Endothelial cell of hepatic sinusoid (primary cell): ENCODE measurements around the gene BST1.

ENCODE experiments used
- in situ Hi-C: cut with HindIII; loops from 2 replicates; pipeline ENCODE4 v1.10.0; 2017; ENCODE audit warnings: low sequenced_read_pairs

The BST1 gene

DNA sequence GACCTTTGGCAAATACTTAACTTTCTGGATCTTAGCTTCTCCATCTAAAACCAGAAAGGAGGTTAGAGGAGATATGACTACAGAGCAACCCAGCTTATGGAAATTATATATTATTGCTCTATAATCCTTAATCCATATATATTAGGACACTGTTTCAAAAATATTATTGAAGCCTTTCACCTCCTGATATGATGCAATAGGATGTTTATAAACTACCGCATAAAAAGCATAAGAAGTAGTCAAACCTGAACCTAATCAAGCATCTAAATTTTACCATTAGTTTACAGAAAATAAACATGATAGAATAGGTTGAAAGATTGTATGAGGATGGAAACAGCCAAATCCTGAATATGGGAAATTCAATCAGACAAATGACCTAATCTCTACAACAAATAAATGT lies 26.8 kb upstream of the BST1 start:
- in situ Hi-C loops, result no loop called here

DNA sequence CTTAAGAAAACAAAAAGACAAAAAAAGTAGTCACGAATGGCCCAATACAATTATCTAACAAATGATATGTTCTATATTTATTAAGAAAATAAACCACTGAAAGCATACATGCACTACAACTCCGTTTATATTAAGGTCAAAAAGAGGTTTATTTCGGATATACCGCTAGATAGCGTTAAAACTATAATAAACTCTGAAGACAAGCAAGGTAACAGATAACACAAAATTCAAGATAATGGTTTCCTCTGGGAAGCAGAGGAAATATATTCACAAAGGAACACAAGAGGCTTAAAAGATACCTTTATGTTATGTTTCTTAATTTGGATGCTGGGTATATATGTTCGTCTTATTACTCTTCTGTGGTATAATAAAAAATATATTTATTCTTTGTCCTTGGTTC lies 26.0 kb upstream of the BST1 start:
- in situ Hi-C loops, result no loop called here

DNA sequence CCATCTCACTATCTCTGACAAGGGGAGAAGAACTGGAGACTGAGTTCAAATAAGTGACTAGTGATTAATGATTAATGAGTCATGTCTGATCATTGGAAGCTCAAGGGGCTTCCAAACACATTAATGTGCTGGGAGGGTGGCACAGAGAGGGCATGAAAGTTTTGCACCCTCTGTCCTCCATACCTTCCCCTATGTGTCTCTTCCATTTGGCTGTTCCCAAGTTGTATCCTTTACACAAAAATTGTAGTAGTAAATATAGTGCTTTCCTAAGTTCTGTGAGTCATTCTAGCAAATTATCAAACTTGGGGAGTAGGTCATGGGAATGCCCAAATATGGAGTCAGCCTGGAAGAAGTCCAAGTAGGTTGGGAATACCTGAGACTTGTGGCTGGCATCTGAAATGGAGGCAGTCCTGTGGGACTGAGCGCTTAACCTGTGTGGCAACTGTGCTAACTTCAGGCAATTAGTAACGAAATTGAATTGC lies 25.3 kb upstream of the BST1 start:
- in situ Hi-C loops, result no loop called here

DNA sequence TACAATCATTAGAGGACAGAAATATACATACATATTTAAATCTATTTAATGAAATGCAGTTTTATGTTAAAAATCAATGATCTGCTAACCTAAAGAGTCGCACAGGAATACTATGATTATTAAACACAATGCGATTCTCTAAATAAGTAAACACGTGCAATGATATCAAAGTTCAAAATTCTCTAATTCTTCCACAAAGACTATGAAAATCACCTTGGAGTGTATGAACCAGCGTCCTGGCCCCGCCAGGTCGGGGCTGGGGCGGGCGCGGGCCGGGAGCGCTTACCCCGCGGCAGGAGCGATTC lies 21.8 kb upstream of the BST1 start:
- in situ Hi-C loops, result loop anchor here (5.0 kb wide), 1 partner anchor 49 kb away; no protein-coding TSS in a partner anchor

DNA sequence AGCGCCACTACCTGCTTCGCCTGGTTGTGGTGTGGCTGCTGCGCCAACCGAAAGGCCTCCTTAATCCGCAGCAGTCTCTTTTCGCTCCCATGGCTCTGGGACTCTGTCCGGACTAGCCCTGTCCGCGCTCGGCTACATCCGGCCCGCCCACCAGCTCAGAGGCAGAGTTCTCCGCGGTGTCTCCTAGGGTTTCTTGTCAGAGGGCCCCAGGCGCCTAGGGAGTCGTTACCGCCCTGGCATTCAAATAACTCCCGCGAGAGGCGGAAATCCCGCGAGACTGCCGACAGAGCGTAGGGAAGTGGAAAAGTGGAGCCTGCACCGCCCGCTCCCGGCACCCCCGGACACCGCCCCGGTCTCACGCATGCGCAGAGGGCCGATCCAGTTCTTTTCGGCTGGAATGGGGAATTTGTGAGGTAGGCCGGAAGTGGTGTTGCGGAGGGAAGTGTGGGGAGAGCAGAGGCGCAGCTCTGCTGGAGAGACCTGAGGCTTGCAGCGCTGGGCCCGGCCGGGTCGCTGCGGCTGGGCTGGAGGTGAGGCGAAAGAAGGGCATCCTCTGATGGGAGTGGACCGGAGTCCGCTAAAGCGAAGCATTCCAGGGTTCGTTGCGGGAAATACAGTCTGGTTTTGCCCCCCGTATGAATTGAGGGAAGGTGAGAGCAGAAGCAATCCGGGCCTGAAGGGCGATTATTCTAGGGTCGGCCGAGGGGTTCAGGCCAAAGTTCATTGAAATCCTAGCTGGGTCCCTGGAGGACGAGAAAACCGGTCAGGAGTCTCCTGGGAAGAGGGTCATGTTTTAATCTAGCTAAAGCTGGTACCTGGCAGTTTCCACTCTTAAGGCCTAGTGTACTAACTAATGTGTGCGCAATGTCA lies 21.3 kb upstream of the BST1 start, which contains the start of gene FAM200B:
TSS of gene FAM200B (plus strand) at position 456 of the 870 bp plus-strand sequence. CDS start 5,151 bp downstream, outside the sequence.
- in situ Hi-C loops, result loop anchor here (5.0 kb wide), 1 partner anchor 49 kb away; no protein-coding TSS in a partner anchor

DNA sequence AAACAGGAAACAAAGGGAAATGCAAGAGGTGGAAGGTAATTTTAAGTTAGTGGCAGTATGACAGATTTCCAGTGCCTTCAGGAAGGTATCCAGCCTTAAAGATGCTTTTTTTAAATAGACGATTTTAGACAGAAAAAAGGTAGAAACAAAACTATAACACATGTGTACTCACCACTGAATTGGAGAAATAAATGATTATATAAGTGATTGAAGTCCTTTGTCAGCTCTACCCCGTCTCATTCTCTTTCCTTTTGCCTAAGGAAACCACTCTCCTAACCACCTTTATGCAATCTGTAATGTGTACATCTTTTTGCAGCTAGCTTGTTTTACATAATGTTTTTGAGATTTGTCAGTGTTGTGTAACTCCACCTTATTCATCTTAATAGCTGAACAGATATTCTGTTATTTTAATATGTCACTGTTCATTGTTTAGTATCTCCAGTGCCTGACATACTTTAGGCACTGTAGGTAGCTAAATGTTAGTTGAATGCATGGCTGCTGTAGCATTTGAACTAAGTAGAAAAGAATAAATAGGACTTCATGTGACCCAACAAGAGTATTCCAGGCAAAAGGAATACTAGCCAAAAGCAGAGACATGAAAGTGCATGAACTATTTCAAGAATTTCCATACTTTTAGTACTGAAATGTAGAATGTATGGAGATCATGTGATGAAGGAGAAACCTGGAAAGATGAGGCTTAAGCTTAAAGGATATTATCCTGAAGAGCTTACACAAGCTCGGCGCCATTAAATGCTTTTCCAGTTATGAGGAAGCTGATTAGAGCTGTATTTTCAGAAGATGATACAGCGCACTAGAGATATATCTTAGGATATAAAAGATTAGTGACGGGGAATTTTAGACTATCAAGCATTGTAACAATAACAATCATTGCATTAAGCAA lies 20.4 kb upstream of the BST1 start:
- in situ Hi-C loops, result loop anchor here (5.0 kb wide), 1 partner anchor 50 kb away; no protein-coding TSS in a partner anchor

DNA sequence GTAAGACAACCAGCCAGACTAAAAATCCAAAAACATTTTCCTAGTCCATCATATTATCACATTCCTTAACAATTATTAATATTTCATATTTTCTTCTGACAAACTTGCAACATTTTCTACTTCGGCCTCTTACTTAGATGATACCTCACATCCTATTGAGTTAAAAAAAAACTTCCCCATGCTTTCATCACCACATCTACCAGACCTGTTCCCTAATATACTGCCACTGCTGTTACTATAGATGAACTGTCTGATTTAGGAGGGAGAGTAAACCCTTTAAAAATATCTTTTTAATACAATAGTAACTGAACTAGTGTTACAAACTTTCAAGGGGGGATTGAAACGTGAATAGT lies 19.7 kb upstream of the BST1 start:
- in situ Hi-C loops, result loop anchor here (5.0 kb wide), 1 partner anchor 51 kb away; no protein-coding TSS in a partner anchor

DNA sequence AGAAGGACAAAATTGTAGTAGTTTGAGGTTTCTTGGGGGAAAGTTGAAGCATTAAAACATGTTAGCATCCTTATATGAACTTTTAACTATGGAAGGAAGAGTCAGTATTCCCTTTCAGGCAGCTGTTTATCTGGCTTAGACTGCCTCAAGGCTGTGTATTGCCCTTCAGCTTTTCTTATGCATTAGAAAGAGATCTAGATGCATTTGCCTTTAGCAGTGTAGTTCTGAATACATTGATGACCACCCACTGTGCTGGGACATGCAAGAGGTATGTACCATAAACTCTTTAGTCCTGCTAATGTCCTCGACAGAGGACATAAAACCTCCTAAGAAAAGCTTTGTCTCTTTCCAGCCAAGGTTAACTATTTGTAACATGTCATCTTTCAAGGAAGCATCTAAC lies 18.4 kb upstream of the BST1 start:
- in situ Hi-C loops, result loop anchor here (5.0 kb wide), 1 partner anchor 52 kb away; no protein-coding TSS in a partner anchor

DNA sequence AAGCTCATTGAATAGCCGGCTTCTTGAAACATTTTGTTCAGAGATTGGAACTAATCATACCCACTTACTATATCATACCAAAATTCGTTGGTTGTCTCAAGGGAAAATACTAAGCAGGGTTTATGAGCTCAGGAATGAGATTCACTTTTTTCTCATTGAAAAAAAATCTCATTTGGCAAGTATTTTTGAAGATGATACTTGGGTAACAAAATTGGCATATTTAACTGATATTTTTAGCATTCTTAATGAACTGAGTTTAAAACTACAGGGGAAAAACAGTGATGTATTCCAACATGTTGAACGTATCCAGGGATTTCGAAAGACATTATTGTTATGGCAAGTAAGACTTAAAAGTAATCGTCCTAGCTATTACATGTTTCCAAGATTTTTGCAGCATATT lies 14.8 kb upstream of the BST1 start:
- in situ Hi-C loops, result no loop called here

DNA sequence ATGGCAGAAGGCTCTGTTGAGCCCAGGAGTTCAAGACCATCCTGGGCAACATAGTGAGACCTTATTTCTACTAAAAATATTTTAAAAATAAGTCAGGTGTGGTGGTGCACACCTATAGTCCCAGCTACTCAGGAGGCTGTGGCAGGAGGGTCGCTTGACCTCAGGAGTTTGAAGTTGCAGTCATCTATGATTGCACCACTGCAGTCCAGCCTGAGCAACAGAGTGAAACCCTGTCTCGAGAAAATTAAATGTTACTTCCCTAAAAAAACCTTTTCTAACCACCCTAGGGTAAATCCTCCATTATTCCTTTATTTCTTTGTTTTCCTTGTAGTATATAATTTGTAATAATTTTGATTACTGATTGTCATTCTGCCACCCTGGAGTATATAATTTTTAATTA lies 13.3 kb upstream of the BST1 start:
- in situ Hi-C loops, result no loop called here

DNA sequence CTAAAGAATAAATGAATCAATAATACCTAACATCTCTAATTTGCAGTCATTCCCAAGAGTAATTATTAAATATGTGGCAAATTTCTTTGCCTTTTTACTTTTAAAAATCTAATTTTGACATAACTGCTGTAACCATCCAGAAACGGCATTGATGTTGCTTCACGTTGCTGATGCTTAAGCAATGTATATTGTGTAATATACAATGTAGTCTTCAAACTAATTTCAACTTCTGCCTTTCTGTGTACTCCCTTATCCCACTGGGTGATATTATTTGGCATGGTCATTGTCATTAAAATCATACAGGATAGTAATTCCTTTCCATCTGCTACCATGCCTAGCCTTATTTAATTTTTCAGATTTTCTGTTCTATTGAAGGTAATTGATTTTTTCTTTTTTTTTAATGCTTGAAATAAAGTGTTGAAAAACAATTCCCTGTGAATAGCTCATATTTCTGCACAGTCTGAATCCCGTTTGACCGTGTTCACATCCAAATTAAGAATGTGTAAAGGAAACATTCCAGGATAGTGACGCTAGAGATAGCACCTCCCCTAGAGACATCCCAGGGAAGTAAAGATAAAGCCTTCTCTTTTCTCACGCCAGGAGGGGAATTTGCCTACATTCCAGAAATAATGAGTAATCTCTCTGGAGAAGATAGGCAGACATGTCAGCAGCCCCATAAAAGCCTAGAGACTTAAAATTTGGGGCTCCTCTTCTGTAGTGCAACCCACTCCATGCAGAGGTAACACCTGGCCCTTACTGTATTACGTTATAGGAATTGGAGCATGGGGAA lies 12.7 kb upstream of the BST1 start:
- in situ Hi-C loops, result no loop called here

DNA sequence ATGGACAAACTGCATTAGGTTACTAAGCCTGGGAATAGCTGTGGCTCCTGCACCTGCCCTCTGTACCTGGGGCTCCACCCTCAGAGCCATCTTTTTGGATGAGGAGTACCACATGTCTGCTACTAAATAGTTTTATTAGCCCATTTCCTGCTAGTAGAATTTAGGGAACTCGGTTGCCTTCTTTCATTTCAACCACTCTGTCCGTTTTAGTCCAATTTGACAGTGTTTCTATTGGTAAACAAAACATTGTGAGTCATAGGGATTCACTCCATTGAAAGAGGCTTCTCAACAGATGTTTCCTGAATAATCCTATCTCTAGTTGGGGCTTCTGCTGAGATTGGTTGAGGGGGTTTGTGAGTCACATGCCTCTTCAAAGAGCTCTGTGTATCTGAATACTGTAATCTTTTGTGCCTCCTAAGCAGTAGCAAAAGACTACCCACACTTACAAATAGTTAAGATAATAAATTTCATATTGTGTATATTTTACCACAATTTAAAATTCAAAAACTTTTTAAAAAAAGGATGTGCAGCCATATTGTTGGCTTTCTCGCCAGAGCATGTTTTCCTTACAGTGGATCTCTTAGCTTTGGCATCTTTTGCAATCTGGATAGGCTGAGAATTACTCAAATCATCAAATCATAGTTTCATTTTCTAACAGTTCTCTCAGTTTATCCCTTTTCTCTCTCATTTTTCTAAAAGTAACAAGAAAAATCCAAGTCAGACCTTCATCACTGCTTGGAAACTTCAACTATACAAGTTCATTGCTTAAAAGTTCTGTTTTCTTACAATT lies 11.3 kb upstream of the BST1 start:
- in situ Hi-C loops, result no loop called here

DNA sequence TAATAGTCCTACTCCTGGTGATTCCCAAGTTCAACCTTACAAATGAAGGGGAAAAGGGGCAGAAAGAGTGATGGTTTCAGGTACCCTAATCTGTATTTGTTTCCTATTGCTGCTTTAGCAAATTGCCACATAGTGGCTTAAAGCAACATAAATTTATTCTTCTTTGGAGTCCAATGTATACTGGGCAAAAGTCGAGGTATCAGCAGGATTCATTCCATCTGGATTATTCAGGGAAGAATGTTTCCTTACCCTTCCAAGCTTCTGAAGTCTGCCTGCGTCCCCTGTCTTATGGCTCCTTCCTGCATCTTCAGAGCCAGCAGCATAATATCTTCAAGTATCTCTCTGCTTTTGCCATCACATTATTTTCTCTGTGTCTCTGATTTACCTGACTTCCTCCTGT lies 10.3 kb upstream of the BST1 start:
- in situ Hi-C loops, result no loop called here

DNA sequence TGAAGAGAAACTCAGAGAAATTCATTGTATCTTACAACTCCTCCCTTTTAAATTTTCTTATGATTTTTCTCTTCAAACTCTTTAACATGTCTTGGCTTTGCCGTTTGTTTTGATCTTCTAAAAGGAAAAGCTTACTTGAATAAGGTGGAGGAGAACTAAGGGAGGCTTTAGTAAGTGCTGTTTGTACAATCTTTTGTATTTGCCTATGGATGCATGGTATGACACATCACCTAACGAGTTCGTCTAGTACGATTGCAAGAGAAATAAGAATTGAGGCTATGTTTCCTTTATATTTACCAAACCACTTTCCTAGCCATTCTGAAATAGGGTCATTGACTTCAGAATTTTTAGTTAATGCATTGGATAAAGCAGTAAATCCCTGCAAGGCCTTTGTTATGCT lies 8.4 kb upstream of the BST1 start:
- in situ Hi-C loops, result no loop called here

DNA sequence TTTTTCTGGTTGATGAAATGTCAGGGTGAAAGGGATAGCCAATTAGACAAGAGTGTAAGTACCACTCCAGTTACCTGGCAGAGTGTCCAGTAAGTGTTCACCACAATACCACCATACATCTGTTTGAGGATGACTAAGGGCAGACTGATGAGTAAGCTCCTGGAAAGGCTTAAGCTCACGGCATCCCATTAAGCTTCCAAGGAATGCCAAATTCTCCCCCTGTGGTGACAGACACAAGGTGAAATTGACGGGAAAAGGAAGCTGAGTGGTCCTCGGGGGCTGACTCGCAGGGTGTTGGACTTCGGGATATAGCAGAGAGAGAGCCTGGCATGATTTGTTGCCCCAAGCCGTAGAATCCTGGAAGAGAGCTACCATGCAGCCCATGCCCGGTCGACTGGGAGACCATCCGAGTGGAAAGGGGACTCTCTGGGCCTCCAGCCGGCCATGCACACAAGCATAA lies 7.6 kb upstream of the BST1 start:
- in situ Hi-C loops, result no loop called here

DNA sequence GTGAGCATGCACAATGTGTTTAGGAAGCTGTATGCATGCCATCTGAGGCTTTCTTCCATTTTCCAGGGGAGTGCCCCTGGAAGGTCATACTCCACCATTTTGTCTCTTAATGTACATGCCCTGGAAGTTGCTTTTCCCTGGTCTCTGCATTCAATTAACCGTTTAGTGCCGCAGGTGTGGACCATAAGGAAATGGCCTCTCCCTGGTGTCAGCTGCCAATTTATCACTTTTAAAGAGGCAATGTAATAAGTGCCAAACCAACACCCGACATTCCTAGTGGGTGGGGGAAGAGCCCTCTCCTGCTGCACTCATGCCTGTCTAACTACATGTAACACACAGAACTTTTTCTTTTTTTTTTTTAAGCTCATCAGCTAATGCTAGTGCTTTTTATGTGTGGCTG lies 7.1 kb upstream of the BST1 start:
- in situ Hi-C loops, result no loop called here

DNA sequence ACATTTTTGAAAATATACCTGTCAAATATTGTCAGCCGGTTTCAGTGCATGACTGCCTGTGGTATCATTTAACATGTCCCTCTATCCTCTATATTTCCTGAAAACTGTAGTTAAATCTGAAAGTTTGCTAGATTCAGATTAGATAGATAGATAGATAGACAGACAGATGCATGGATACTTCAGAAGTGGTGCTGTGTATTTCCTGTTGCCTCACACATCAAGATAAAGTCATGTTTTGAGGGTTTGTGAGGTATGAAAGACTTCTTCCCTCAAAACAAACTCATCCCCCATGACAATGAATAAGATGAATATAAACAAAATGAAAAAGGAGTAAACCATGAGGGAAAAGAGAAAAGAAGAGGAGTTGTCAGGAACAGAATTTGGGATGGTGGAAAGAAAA lies 6.0 kb upstream of the BST1 start:
- in situ Hi-C loops, result no loop called here

DNA sequence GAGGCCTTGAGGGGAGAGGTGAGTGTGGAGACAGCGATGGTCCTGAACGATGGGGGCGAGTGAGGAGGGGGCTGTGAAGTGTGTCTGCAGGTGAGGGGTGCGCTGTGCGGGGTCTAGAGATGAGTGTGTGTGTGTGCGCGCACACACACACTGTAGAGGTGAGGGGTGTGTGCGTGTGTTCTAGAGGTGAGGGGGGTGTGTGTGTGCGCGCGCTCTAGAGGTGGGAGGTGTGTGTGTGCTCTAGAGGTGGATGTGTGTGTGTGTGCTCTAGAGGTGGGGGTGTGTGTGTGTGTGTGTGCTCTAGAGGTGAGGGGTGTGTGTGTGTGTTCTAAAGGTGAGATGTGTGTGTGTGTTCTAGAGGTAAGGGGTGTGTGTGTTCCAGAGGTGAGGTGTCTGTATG lies 574 bp downstream of the BST1 start:
- in situ Hi-C loops, result no loop called here

DNA sequence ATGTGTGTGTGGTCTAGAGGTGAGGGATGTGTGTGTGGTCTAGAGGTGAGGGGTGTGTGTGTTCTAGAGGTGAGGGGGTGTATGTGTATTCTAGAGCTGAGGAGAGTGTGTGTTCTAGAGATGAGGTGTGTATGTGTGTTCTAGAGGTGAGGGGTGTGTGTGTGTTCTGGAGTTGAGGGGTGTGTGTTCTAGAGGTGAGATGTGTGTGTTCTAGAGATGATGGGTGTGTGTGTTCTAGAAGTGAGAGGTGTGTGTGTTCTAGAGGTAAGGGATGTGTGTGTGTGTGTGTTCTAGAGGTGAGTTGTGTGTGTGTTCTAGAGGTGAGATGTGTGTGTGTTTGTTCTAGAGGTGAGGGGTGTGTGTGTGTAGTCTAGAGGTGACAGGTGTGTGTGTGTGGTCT lies 1.3 kb downstream of the BST1 start:
- in situ Hi-C loops, result no loop called here
